HG03175 (cell line): Measurements from ENCODE around the gene IGSF3.

ENCODE experiments used
- ATAC-seq: cut with Tn5 transposase; IDR thresholded peaks from one replicate; pipeline ENCODE4 v1.9.1; 2021; ENCODE audit warnings: mild to moderate bottlenecking, moderate library complexity; ENCODE audit not compliant: unreplicated experiment

The IGSF3 gene

GRCh38 chr1:116686723-116687352 is 19.3 kb upstream of the IGSF3 start:
- no peak for ATAC-seq

- ATAC-seq, result no peak
Measured at GRCh38 chr1:116686175-116686574, 18.6 kb upstream of the IGSF3 start.

- no peak for ATAC-seq
Measured at GRCh38 chr1:116684575-116684974, 17.0 kb upstream of the IGSF3 start.

GRCh38 chr1:116682641-116683221 is 15.2 kb upstream of the IGSF3 start:
- no peak for ATAC-seq

- no peak for ATAC-seq
Measured at GRCh38 chr1:116681343-116681899, 13.9 kb upstream of the IGSF3 start.

- no peak for ATAC-seq
Measured at GRCh38 chr1:116680752-116681151, 13.2 kb upstream of the IGSF3 start.

GRCh38 chr1:116679828-116680628 is 12.5 kb upstream of the IGSF3 start:
- ATAC-seq, result no peak

GRCh38 chr1:116679091-116679827 is 11.7 kb upstream of the IGSF3 start:
- no peak for ATAC-seq

GRCh38 chr1:116678732-116679090 is 11.2 kb upstream of the IGSF3 start:
- no peak for ATAC-seq

- no peak for ATAC-seq
Measured at GRCh38 chr1:116677474-116678062, 10.0 kb upstream of the IGSF3 start.

- no peak for ATAC-seq
Measured at GRCh38 chr1:116676291-116676690, 8.8 kb upstream of the IGSF3 start.

GRCh38 chr1:116674751-116675150 is 7.2 kb upstream of the IGSF3 start:
- no peak for ATAC-seq

- ATAC-seq, result no peak
Measured at GRCh38 chr1:116674011-116674531, 6.5 kb upstream of the IGSF3 start.

GRCh38 chr1:116671912-116672311 is 4.4 kb upstream of the IGSF3 start:
- no peak for ATAC-seq

- no peak for ATAC-seq
Measured at GRCh38 chr1:116671072-116671760, 3.7 kb upstream of the IGSF3 start.

GRCh38 chr1:116668277-116668676 is 744 bp upstream of the IGSF3 start:
- ATAC-seq, result no peak

GRCh38 chr1:116667078-116667574 is 407 bp downstream of the IGSF3 start:
- ATAC-seq, result no peak

- ATAC-seq, result no peak
Measured at GRCh38 chr1:116666187-116667077, 1.1 kb downstream of the IGSF3 start.

- no peak for ATAC-seq
Measured at GRCh38 chr1:116664978-116665371, 2.6 kb downstream of the IGSF3 start.
